HEK293 (cell line): ENCODE results near the gene PXYLP1.
"Not testable (repeated sequence)": the region's sequence is repeated elsewhere in the genome, so short reads cannot be mapped to it uniquely, and the experiment has no call there.

Experiments used
- CTCF ChIA-PET: fragments of 350-600 bp; formaldehyde crosslinking; extraction: SDS; loops from one replicate; lab custom pipeline; 2021; ENCODE audit warnings: antibody characterized with exemption; lab: Yijun Ruan, JAX
- POLR2A ChIA-PET: fragments of 300-600 bp; formaldehyde crosslinking; extraction: SDS; loops from one replicate; lab custom pipeline; 2020; ENCODE audit warnings: antibody characterized with exemption, inconsistent platforms; lab: Yijun Ruan, JAX
- H3K27ac ChIP-seq: fragments of 200-500 bp; sonication (Bioruptor generic); 2 replicates; pipeline ENCODE4 v1.5.1; 2014; ENCODE audit warnings: low read depth, low read length, control low read depth, inconsistent platforms; ENCODE audit errors: extremely low read depth
- H3K36me3 ChIP-seq, 2 experiments: fragments of 200-500 bp in 1 of 2; sonication (Bioruptor generic) in 1 of 2; 1 replicate in 1 of 2; 2 replicates in 1 of 2; pipeline ENCODE4 v1.5.1; 2014 to 2017; ENCODE audit warnings: inconsistent platforms in 2 of 2, low read length in 2 of 2; ENCODE audit not compliant: control insufficient read depth in 2 of 2, insufficient read depth in 1 of 2
- H3K4me1 ChIP-seq: fragments of 200-500 bp; sonication (Bioruptor generic); 2 replicates; pipeline ENCODE4 v1.5.1; 2014; ENCODE audit warnings: mild to moderate bottlenecking, low read length, inconsistent platforms; ENCODE audit not compliant: control insufficient read depth, insufficient read depth
- H3K4me3 ChIP-seq: 2 replicates; pipeline ENCODE4 v1.5.1; 2011; ENCODE audit warnings: low read depth, mild to moderate bottlenecking, control low read depth, low read length, moderate library complexity
- H3K9me3 ChIP-seq: fragments of 200-500 bp; sonication (Bioruptor generic); 2 replicates; pipeline ENCODE4 v1.5.1; 2014; ENCODE audit warnings: low read depth, low read length, inconsistent platforms; ENCODE audit not compliant: control insufficient read depth, insufficient read depth
- PRDM1 ChIP-seq: fragments of 450-650 bp; formaldehyde crosslinking; IDR thresholded peaks from 2 replicates; pipeline ENCODE4; 2016; ENCODE audit warnings: missing biosample characterization, missing genetic modification characterization
- ZNF19 ChIP-seq: fragments of 450-650 bp; formaldehyde crosslinking; IDR thresholded peaks from 2 replicates; pipeline ENCODE4; 2016; ENCODE audit warnings: missing biosample characterization, missing genetic modification characterization, low read depth
- ZNF221 ChIP-seq: fragments of 450-650 bp; formaldehyde crosslinking; IDR thresholded peaks from 2 replicates; pipeline ENCODE4 v1.5.1; 2017; ENCODE audit warnings: missing biosample characterization, missing genetic modification characterization, borderline replicate concordance
- ZNF274 ChIP-seq, 2 experiments: fragments of 200-500 bp in 1 of 2; fragments of 450-650 bp in 1 of 2; sonication (Bioruptor generic) in 1 of 2; formaldehyde crosslinking in 1 of 2; IDR thresholded peaks; 2 replicates each; pipeline versions ENCODE4 v1.5.1 to v1.6.1; 2014 to 2016; ENCODE audit warnings: borderline replicate concordance in 1 of 2, inconsistent platforms in 1 of 2, low read length in 1 of 2, missing biosample characterization in 1 of 2, missing genetic modification characterization in 1 of 2
- ZNF510 ChIP-seq: fragments of 450-650 bp; formaldehyde crosslinking; IDR thresholded peaks from 2 replicates; pipeline ENCODE4 v1.5.1; 2018; ENCODE audit warnings: mild to moderate bottlenecking, missing genetic modification characterization, missing biosample characterization; ENCODE audit not compliant: insufficient replicate concordance
- ZNF596 ChIP-seq: fragments of 450-650 bp; IDR thresholded peaks from 2 replicates; pipeline ENCODE4 v1.5.0; 2018; ENCODE audit warnings: missing biosample characterization, mild to moderate bottlenecking, missing genetic modification characterization, moderate library complexity
- ZNF600 ChIP-seq: fragments of 450-650 bp; formaldehyde crosslinking; IDR thresholded peaks from 2 replicates; pipeline ENCODE4 v1.5.1; 2016; ENCODE audit warnings: missing biosample characterization, missing genetic modification characterization
- ZNF610 ChIP-seq: fragments of 450-650 bp; formaldehyde crosslinking; IDR thresholded peaks from 2 replicates; pipeline ENCODE4 v1.5.1; 2016; ENCODE audit warnings: missing biosample characterization, missing genetic modification characterization, borderline replicate concordance
- ZNF777 ChIP-seq: fragments of 450-650 bp; formaldehyde crosslinking; IDR thresholded peaks from 2 replicates; pipeline ENCODE4 v1.5.1; 2017; ENCODE audit warnings: missing biosample characterization, missing genetic modification characterization, borderline replicate concordance
- ZSCAN16 ChIP-seq: fragments of 450-650 bp; formaldehyde crosslinking; IDR thresholded peaks from 2 replicates; pipeline ENCODE4 v1.5.1; 2016; ENCODE audit warnings: missing biosample characterization, missing genetic modification characterization
- TF ChIP-seq, protein P1 (sequence below): fragments of 450-650 bp; formaldehyde crosslinking; IDR thresholded peaks from 2 replicates; pipeline ENCODE4 v1.5.1; 2016; ENCODE audit warnings: missing biosample characterization, missing genetic modification characterization

PXYLP1 gene

DNA sequence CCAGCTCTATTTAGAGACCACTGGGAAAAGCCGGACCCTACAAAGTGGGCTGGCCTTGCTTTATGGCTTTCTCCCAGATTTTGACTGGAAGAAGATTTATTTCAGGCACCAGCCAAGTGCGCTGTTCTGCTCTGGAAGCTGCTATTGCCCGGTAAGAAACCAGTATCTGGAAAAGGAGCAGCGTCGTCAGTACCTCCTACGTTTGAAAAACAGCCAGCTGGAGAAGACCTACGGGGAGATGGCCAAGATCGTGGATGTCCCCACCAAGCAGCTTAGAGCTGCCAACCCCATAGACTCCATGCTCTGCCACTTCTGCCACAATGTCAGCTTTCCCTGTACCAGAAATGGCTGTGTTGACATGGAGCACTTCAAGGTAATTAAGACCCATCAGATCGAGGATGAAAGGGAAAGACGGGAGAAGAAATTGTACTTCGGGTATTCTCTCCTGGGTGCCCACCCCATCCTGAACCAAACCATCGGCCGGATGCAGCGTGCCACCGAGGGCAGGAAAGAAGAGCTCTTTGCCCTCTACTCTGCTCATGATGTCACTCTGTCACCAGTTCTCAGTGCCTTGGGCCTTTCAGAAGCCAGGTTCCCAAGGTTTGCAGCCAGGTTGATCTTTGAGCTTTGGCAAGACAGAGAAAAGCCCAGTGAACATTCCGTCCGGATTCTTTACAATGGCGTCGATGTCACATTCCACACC, 60.9 kb downstream of the PXYLP1 start:
- ChIA-PET CTCF (interaction anchor here (0.7 to 0.8 kb wide), 2 partner anchors 11 to 583 kb away, joined by 3 read pairs; no protein-coding TSS in a partner anchor), POLR2A (no interaction called here)
- H3K27ac ChIP-seq = no peak overlapping the region

DNA sequence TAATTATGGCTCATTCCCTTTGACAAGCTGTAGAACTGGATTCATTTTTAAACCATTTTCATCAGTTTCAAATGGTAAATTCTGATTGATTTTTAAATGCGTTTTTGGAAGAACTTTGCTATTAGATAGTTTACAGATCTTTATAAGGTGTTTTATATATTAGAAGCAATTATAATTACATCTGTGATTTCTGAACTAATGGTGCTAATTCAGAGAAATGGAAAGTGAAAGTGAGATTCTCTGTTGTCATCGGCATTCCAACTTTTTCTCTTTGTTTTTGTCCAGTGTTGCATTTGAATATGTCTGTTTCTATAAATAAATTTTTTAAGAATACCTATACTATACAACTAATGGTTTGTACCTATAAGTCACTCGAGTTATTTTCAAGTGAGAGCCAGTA, 62.7 kb downstream of the PXYLP1 start:
- Histone ChIP-seq H3K4me3 (no peak overlapping the region), H3K27ac (no peak overlapping the region), H3K36me3 (peaks cover 0 to 27% of the 10 kb centered on the region in 2 experiments; a peak in 1 of 3 replicates), H3K9me3 (no peaks in the 10 kb centered on the region), H3K4me1 (no peaks in the 10 kb centered on the region)
- no peak for TF ChIP-seq ZSCAN16 (tag by site-specific recombination)
- TF ChIP-seq PRDM1 (tag by site-specific recombination) = 0 out of 2 replicates have a peak, but pooled peaks have one; percentile 5
- ChIA-PET POLR2A (no interaction called here), CTCF (interaction anchor here (0.9 to 1.0 kb wide), 2 partner anchors 17 to 63 kb away, joined by 3 to 5 read pairs; partner anchors contain the start of gene PXYLP1)

More for the DNA sequence above, 60.9 kb downstream of the PXYLP1 start:
- Histone ChIP-seq H3K4me1 (no peaks in the 10 kb centered on the region), H3K36me3 (peaks cover 3 to 41% of the 10 kb centered on the region in 2 experiments; a peak in 2 of 3 replicates), H3K9me3 (no peaks in the 10 kb centered on the region), H3K4me3 (no peak overlapping the region)
- no peak for TF ChIP-seq ZNF510 (tag by site-specific recombination)
- no peak for TF ChIP-seq ZNF610 (tag by site-specific recombination)
- no peak for TF ChIP-seq ZNF19 (tag by site-specific recombination)
- no peak for TF ChIP-seq ZNF596 (tag by site-specific recombination)
- no peak for TF ChIP-seq ZNF274 (IDR thresholded peaks at IDR 0.05; ENCODE audit: low read length)
- TF ChIP-seq ZNF274 (tag by site-specific recombination; IDR thresholded peaks at IDR 0.05; ENCODE audit: borderline replicate concordance) = no peak
- TF ChIP-seq ZNF221 = no peak
- TF ChIP-seq, protein P1, sequence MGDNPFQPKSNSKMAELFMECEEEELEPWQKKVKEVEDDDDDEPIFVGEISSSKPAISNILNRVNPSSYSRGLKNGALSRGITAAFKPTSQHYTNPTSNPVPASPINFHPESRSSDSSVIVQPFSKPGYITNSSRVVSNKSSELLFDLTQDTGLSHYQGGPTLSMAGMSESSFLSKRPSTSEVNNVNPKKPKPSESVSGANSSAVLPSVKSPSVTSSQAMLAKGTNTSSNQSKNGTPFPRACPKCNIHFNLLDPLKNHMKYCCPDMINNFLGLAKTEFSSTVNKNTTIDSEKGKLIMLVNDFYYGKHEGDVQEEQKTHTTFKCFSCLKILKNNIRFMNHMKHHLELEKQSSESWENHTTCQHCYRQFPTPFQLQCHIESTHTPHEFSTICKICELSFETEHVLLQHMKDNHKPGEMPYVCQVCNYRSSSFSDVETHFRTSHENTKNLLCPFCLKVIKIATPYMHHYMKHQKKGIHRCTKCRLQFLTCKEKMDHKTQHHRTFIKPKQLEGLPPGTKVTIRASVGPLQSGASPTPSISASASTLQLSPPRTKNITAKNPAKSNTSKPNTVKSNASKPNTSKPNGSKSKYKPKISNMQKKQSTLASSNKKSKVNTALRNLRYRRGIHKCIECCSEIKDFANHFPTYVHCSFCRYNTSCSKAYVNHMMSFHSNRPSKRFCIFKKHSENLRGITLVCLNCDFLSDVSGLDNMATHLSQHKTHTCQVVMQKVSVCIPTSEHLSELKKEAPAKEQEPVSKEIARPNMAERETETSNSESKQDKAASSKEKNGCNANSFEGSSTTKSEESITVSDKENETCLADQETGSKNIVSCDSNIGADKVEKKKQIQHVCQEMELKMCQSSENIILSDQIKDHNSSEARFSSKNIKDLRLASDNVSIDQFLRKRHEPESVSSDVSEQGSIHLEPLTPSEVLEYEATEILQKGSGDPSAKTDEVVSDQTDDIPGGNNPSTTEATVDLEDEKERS (tag by site-specific recombination) = no peak

- ChIA-PET POLR2A (interaction anchor here (0.6 kb wide), 1 partner anchor 1990 kb away, joined by 4 read pairs; no protein-coding TSS in a partner anchor), CTCF (interaction anchor here (0.9 to 1.0 kb wide), 2 partner anchors 17 to 63 kb away, joined by 3 to 5 read pairs; partner anchors contain the start of gene PXYLP1)
- Histone ChIP-seq H3K4me3 (no peak overlapping the region), H3K36me3 (peaks cover 0 to 24% of the 10 kb centered on the region in 2 experiments; a peak in 1 of 3 replicates), H3K27ac (no peak overlapping the region), H3K4me1 (no peaks in the 10 kb centered on the region), H3K9me3 (no peaks in the 10 kb centered on the region)
- TF ChIP-seq ZNF777 (tag by site-specific recombination) (no peak), ZNF600 (0 out of 2 replicates have a peak, but pooled peaks have one; percentile 16)
Measured at GRCh38 chr3:141294848-141295247, 63.2 kb downstream of the PXYLP1 start.

- H3K4me1 ChIP-seq, H3K9me3 ChIP-seq, H3K4me3 ChIP-seq, POLR2A ChIA-PET, H3K36me3 ChIP-seq, H3K27ac ChIP-seq, CTCF ChIA-PET: not testable (repeated sequence)
Measured at GRCh38 chr3:141300426-141300825, 68.8 kb downstream of the PXYLP1 start.
